IMR-90 (cell line): Measurements from ENCODE around the gene ARHGAP11A. TPM values are rescaled to one million over a fixed set of nuclear protein-coding genes. Genes with fewer than 3 reads are reported as not detected.

Source experiments
- ATAC-seq: fragments of 200-7000 bp; cut with Tn5 transposase; 2 replicates; pipeline ENCODE4 v1.9.1; 2020; ENCODE audit warnings: low read depth, mild to moderate bottlenecking, moderate library complexity
- BruUV-seq: library from RNA; stranded (reverse); fragments of 400-500 nt; replicated peaks from 2 replicates; lab custom pipeline; 2021; lab: Mats Ljungman, UMichigan
- CTCF ChIA-PET: fragments of 300-600 bp; formaldehyde crosslinking; extraction: SDS; loops from one replicate; lab custom pipeline; 2021; ENCODE audit warnings: antibody characterized with exemption; lab: Yijun Ruan, JAX
- POLR2A ChIA-PET: fragments of 300-600 bp; sonication (Branson Sonifier 250); formaldehyde crosslinking; loops from one replicate; lab custom pipeline; 2022; ENCODE audit warnings: antibody characterized with exemption; ENCODE audit not compliant: unreplicated experiment; lab: Charles Lee
- DNase-seq: peaks from one replicate; pipeline ENCODE4 v3.0.0; 2013
- H2AFZ ChIP-seq: replicated peaks from 2 replicates; pipeline ENCODE3; 2013; ENCODE audit warnings: low read length, mild to moderate bottlenecking; ENCODE audit not compliant: poor library complexity
- H2AK5ac ChIP-seq: 2 replicates; pipeline ENCODE4 v1.6.1; 2013; ENCODE audit warnings: low read depth, low read length, inconsistent platforms
- H2AK9ac ChIP-seq: replicated peaks from 2 replicates; pipeline ENCODE3; 2013; ENCODE audit warnings: mild to moderate bottlenecking, low read depth, low read length, moderate library complexity; ENCODE audit not compliant: poor library complexity
- H2BK120ac ChIP-seq: 2 replicates; pipeline ENCODE4 v1.6.1; 2013; ENCODE audit warnings: low read depth, low read length, inconsistent platforms
- H2BK15ac ChIP-seq: 3 replicates; pipeline ENCODE4 v1.6.1; 2013; ENCODE audit warnings: low read depth, low read length, inconsistent platforms
- H2BK20ac ChIP-seq: 2 replicates; pipeline ENCODE4 v1.6.1; 2013; ENCODE audit warnings: low read depth, mild to moderate bottlenecking, inconsistent platforms, low read length, moderate library complexity
- H2BK5ac ChIP-seq: 2 replicates; pipeline ENCODE4 v1.6.1; 2013; ENCODE audit warnings: mild to moderate bottlenecking, low read depth, low read length, inconsistent platforms; ENCODE audit not compliant: poor library complexity, severe bottlenecking
- H3K14ac ChIP-seq: replicated peaks from 2 replicates; pipeline ENCODE4 v1.6.1; 2013; ENCODE audit warnings: low read depth, low read length, inconsistent platforms
- H3K18ac ChIP-seq: 2 replicates; pipeline ENCODE4 v1.6.1; 2013; ENCODE audit warnings: low read depth, low read length, control low read depth
- H3K23ac ChIP-seq: 2 replicates; pipeline ENCODE4 v1.6.1; 2013; ENCODE audit warnings: low read depth, low read length, inconsistent platforms
- H3K27ac ChIP-seq: 2 replicates; pipeline ENCODE4 v1.5.1; 2013; ENCODE audit warnings: mild to moderate bottlenecking, control low read depth, low read length; ENCODE audit not compliant: insufficient read depth
- H3K27me3 ChIP-seq: 2 replicates; pipeline ENCODE4 v1.6.1; 2013; ENCODE audit warnings: low read length; ENCODE audit not compliant: control insufficient read depth, insufficient read depth
- H3K36me3 ChIP-seq: 2 replicates; pipeline ENCODE4 v1.6.1; 2013; ENCODE audit warnings: low read length, mixed read lengths; ENCODE audit not compliant: control insufficient read depth, insufficient read depth
- H3K4ac ChIP-seq: 2 replicates; pipeline ENCODE4 v1.6.1; 2013; ENCODE audit warnings: low read depth, low read length, inconsistent platforms
- H3K4me1 ChIP-seq: 2 replicates; pipeline ENCODE4 v1.6.1; 2013; ENCODE audit warnings: low read length, mixed read lengths; ENCODE audit not compliant: control insufficient read depth, insufficient read depth
- H3K4me2 ChIP-seq: 2 replicates; pipeline ENCODE4 v1.6.1; 2013; ENCODE audit warnings: low read depth, mild to moderate bottlenecking, control low read depth, low read length, moderate library complexity
- H3K4me3 ChIP-seq: 2 replicates; pipeline ENCODE4 v1.5.1; 2013; ENCODE audit warnings: low read depth, mild to moderate bottlenecking, control low read depth, low read length, moderate library complexity; ENCODE audit not compliant: insufficient read depth
- H3K56ac ChIP-seq: 2 replicates; pipeline ENCODE4 v1.6.1; 2013; ENCODE audit warnings: low read length, inconsistent platforms; ENCODE audit not compliant: insufficient read depth; ENCODE audit errors: extremely low read depth
- H3K79me1 ChIP-seq, 2 experiments: 2 replicates each; pipeline ENCODE4 v1.6.1; 2013; ENCODE audit warnings: low read length in 2 of 2, inconsistent platforms in 1 of 2, low read depth in 1 of 2
- H3K9ac ChIP-seq: 2 replicates; pipeline ENCODE4 v1.6.1; 2013; ENCODE audit warnings: low read depth, low read length, control low read depth
- H3K9me1 ChIP-seq: 2 replicates; pipeline ENCODE4 v1.6.1; 2013; ENCODE audit warnings: low read length, inconsistent platforms; ENCODE audit not compliant: insufficient read depth
- H3K9me3 ChIP-seq: 2 replicates; pipeline ENCODE4 v1.6.1; 2013; ENCODE audit warnings: low read length; ENCODE audit not compliant: control insufficient read depth, insufficient read depth
- H4K20me1 ChIP-seq: 2 replicates; pipeline ENCODE4 v1.6.1; 2013; ENCODE audit warnings: low read length, inconsistent platforms; ENCODE audit not compliant: insufficient read depth
- H4K5ac ChIP-seq: 2 replicates; pipeline ENCODE4 v1.6.1; 2013; ENCODE audit warnings: mild to moderate bottlenecking, low read depth, low read length, control low read depth
- H4K8ac ChIP-seq, 2 experiments: 2 replicates each; pipeline ENCODE4 v1.6.1; 2013; ENCODE audit warnings: low read depth in 2 of 2, low read length in 2 of 2, control low read depth in 1 of 2, inconsistent platforms in 1 of 2
- H4K91ac ChIP-seq: 2 replicates; pipeline ENCODE4 v1.6.1; 2013; ENCODE audit warnings: low read depth, low read length, inconsistent platforms; ENCODE audit not compliant: insufficient read depth
- CEBPB ChIP-seq: IDR thresholded peaks from 2 replicates; pipeline ENCODE4 v1.6.1; 2012; ENCODE audit warnings: low read depth, low read length, improper control_type of control experiment
- ELK1 ChIP-seq: fragments of 150-350 bp; IDR thresholded peaks from 2 replicates; pipeline ENCODE4 v1.6.1; 2016; ENCODE audit warnings: low read depth, mild to moderate bottlenecking, low read length, moderate library complexity, borderline replicate concordance
- RCOR1 ChIP-seq: IDR thresholded peaks from 2 replicates; pipeline ENCODE4 v1.6.1; 2012; ENCODE audit warnings: mild to moderate bottlenecking, low read length, improper control_type of control experiment; ENCODE audit not compliant: insufficient replicate concordance
- USF2 ChIP-seq: fragments of 150-350 bp; IDR thresholded peaks from 2 replicates; pipeline ENCODE4 v1.6.1; 2017; ENCODE audit warnings: mild to moderate bottlenecking, antibody characterized with exemption, low read length, low read depth
- WGBS, 2 experiments: methylation state at CpG; one replicate each; pipeline versions ENCODE4 v1.1.5 to v1.1.7; 2013; ENCODE audit warnings: missing lambda C conversion rate in 2 of 2; ENCODE audit not compliant: insufficient read length in 1 of 2; ENCODE audit errors: extremely low coverage in 2 of 2; 5-methylcytosine and 5-hydroxymethylcytosine counted together
- dilution Hi-C: fragments of 300-500 bp; cut with HindIII; formaldehyde crosslinking; loops from one replicate; pipeline ENCODE4 v1.14.3; 2018; ENCODE audit warnings: low sequenced_read_pairs; ENCODE audit not compliant: unreplicated experiment
- in situ Hi-C: fragments of 300-500 bp; cut with MboI; formaldehyde crosslinking; loops from 3 replicates; pipeline ENCODE4 v1.14.3; 2019; ENCODE audit warnings: low sequenced_read_pairs, inconsistent platforms, mixed read lengths
- intact Hi-C: fragments of 100-400 bp; cut with micrococcal nuclease; formaldehyde crosslinking; loops from 2 replicates; pipeline ENCODE4 v1.10.0; 2022
- polyA plus RNA-seq, 3 experiments: library from polyadenylated mRNA; depleted of rRNA; stranded (reverse); fragments of >200 nt; gene quantifications; 2 replicates each; pipeline ENCODE4 v1.2.3, GENCODE V29; 2012; ENCODE audit warnings: low replicate concordance in 1 of 3
- total RNA-seq: library from RNA; depleted of rRNA; stranded (reverse); fragments of >200 nt; gene quantifications from 2 replicates; pipeline ENCODE4 v1.2.3, GENCODE V29; 2012

The ARHGAP11A gene
- total and polyA plus RNA-seq, 2 of the 4 experiments (the other 2 are of a cell fraction) = 9.9 to 29.0 TPM

GRCh38 chr15:32636410-32636809 is 21.1 kb downstream of the ARHGAP11A start:
- Histone ChIP-seq H3K4me2 (no peak overlapping the region), H2BK20ac (no peak overlapping the region), H2BK5ac (no peak overlapping the region), H3K27ac (no peak overlapping the region), H3K14ac (no peak overlapping the region), H2BK120ac (no peak overlapping the region), H2BK15ac (no peak overlapping the region), H4K91ac (no peak overlapping the region), H3K56ac (no peak overlapping the region), H3K9me3 (no peaks in the 10 kb centered on the region), H4K20me1 (no peaks in the 10 kb centered on the region), H3K9me1 (no peaks in the 10 kb centered on the region), H3K23ac (no peak overlapping the region), H4K5ac (no peak overlapping the region), H3K36me3 (peaks cover 4% of the 10 kb centered on the region; the same call in 1 of the 2 replicates), H3K4me1 (no peaks in the 10 kb centered on the region), H3K4ac (no peak overlapping the region), H2AK5ac (no peak overlapping the region), H3K79me1 (peaks cover 12 to 18% of the 10 kb centered on the region in 2 experiments), H4K8ac (no peak overlapping the region), H2AK9ac (no peak overlapping the region), H3K9ac (no peak overlapping the region), H3K27me3 (no peaks in the 10 kb centered on the region), H2AFZ (no peak overlapping the region), H3K18ac (no peak overlapping the region), H3K4me3 (no peak overlapping the region)
- intact Hi-C loops = no loop called here
- ATAC-seq = no peak
- in situ Hi-C loops = no loop called here
- no peak for TF ChIP-seq ELK1
- no peak for TF ChIP-seq CEBPB
- no peak for TF ChIP-seq RCOR1
- no peak for TF ChIP-seq USF2
- no CpG with 5 or more reads among the region's 3 CpGs for WGBS, 2 experiments
- no peak for DNase-seq
- dilution Hi-C loops = no loop called here
- POLR2A ChIA-PET = no interaction called here
- no TSS peak for BruUV-seq
- CTCF ChIA-PET = no interaction called here
